ENCODE results near the gene PTPN21. TPM values are rescaled to one million over a fixed set of nuclear protein-coding genes. Genes with fewer than 3 reads are reported as not detected.
A peak's percentile ranks its signal among the peaks of the same experiment; 100 is the strongest.

The PTPN21 gene
- under 1 TPM in 1 of 5 experiments, not detected in 4; 0.34 TPM for total RNA-seq
- polyA plus RNA-seq, result not detected
- total RNA-seq, result not detected

GRCh38 chr14:88554457-88555286 is at the start of gene PTPN21:
PTPN21 (minus strand) TSS chr14:88555007; CDS start chr14:88550417, 4,590 bp downstream.
- H3K27me3 Mint-ChIP-seq, result peaks cover 49 to 69% (median 49%) of the 10 kb centered on the region in 5 donors
- H3K4me1 ChIP-seq (ENCODE audit: control insufficient read depth in 2 of 2, insufficient read depth in 2 of 2, low read length in 2 of 2), result peaks cover 14 to 19% of the 10 kb centered on the region in 2 donors
- H3K9me3 ChIP-seq (ENCODE audit: control insufficient read depth in 2 of 3, low read length in 3 of 3), result no peaks in the 10 kb centered on the region
- H3K4me3 ChIP-seq (ENCODE audit: low read length), result no peak within 1 kb of the TSS
- peak within 1 kb of the TSS in 1 of 9 donors; percentile 46 for H3K27ac Mint-ChIP-seq
- peaks cover 0 to 4% (median 0%) of the 10 kb centered on the region in 11 donors for H3K9me3 Mint-ChIP-seq
- POLR2A ChIA-PET, result no interaction called here
- H3K36me3 ChIP-seq (ENCODE audit: control insufficient read depth in 2 of 3, insufficient read depth in 3 of 3, low read length in 3 of 3), result no peaks in the 10 kb centered on the region
- peak within 1 kb of the TSS; percentile 67 to 83 (median 80) for H3K4me3 Mint-ChIP-seq
- H3K36me3 Mint-ChIP-seq, result peaks cover 0 to 5% (median 0%) of the 10 kb centered on the region in 5 donors
- DNase-seq (peak in 2 of 9 donors; percentile 19 to 42), ATAC-seq (peak; percentile 30)
- no peak within 1 kb of the TSS for H3K27ac ChIP-seq (ENCODE audit: low read depth, low read length)
- intact Hi-C loops (cut with micrococcal nuclease), result loop anchor here (1.0 to 10.0 kb wide), 4 partner anchors 9 to 860 kb away; partner anchors contain the start of genes SPATA7 (in 2 of the 2), FOXN3 (in 1 of the 2) and ZC3H14 (in 1 of the 2)
- H3K4me1 Mint-ChIP-seq, result peaks cover 23 to 54% (median 36%) of the 10 kb centered on the region in 7 donors
- CTCF ChIA-PET, result no interaction called here
- H3K27me3 ChIP-seq (ENCODE audit: control insufficient read depth in 2 of 2, insufficient read depth in 2 of 2, low read length in 2 of 2), result peaks cover 35 to 38% of the 10 kb centered on the region in 2 donors

DNA sequence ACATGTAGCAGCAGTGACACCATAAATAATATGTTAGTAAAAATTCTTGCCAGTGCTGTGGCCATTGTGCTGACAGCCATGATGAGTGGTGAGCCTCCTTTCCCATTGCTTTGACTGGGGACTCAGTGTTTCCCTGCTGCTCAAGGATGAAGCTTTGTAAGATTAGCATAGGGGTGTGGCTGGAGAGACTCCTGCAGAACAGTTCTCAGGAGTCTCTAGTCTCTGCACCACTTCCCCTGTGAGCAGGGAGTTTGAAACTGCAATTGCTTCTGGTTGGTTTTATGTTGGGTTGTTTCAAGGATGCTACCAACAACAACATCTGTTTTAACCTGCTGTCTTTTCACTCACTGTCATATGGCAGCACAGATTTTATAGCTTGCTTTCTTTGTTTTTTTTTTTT is 49.4 kb upstream of the PTPN21 start:
- Mint-ChIP-seq H3K4me1 (peaks cover 13 to 29% (median 18%) of the 10 kb centered on the region in 7 donors), H3K27ac (no peak overlapping the region), H3K36me3 (peaks cover 14 to 69% (median 35%) of the 10 kb centered on the region in 5 donors), H3K4me3 (no peak overlapping the region), H3K27me3 (no peaks in the 10 kb centered on the region), H3K9me3 (no peaks in the 10 kb centered on the region)
- ChIA-PET POLR2A (no interaction called here), CTCF (interaction anchor here (0.7 kb wide), 1 partner anchor 14 kb away, joined by 3 read pairs; no protein-coding TSS in a partner anchor)
- DNase-seq (no peak), ATAC-seq (no peak)
- Histone ChIP-seq H3K4me3 (ENCODE audit: low read length) (no peak overlapping the region), H3K36me3 (ENCODE audit: control insufficient read depth in 2 of 3, insufficient read depth in 3 of 3, low read length in 3 of 3) (peaks cover 22 to 64% (median 26%) of the 10 kb centered on the region in 3 experiments), H3K4me1 (ENCODE audit: control insufficient read depth in 2 of 2, insufficient read depth in 2 of 2, low read length in 2 of 2) (peaks cover 0 to 9% of the 10 kb centered on the region in 2 donors), H3K27ac (ENCODE audit: low read depth, low read length) (no peak overlapping the region), H3K27me3 (ENCODE audit: control insufficient read depth in 2 of 2, insufficient read depth in 2 of 2, low read length in 2 of 2) (no peaks in the 10 kb centered on the region), H3K9me3 (ENCODE audit: control insufficient read depth in 2 of 3, low read length in 3 of 3) (no peaks in the 10 kb centered on the region)
- intact Hi-C loops (cut with micrococcal nuclease), result no loop called here

DNA sequence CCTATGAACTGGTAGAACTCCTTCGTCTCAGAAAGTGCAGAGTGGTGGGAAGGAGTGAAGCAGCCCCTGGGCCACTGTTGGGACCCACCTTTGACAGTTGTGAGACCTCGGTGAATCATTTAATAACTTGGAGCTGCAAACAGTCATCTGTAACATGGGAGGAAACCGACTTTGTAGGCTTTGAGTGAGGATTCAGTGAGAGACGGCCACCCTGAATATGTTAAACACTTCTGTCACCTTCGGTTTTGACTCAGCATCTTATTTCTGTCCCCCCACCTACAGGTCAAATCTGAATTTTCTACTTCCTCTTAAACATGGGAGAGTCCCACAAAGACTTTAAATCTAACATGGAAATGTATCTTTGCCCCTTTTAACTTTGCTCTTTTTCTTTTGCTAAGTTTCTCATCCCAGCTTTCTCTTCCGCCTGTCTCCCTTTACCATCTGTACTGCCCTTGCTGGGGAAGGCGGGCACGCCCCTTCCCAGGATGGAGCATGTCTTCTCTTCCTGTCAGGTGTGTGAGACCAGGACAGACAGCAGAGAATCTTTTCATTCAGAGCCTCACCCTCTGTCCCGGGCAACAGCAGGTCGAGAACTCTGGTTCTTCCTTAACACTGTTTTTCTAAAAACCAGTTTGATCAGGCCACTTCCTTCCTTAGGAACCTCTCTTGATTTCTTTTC is 45.1 kb upstream of the PTPN21 start:
- H3K9me3 ChIP-seq (ENCODE audit: control insufficient read depth in 2 of 3, low read length in 3 of 3), result no peaks in the 10 kb centered on the region
- POLR2A ChIA-PET, result no interaction called here
- peaks cover 18 to 32% (median 22%) of the 10 kb centered on the region in 7 donors for H3K4me1 Mint-ChIP-seq
- no peak for ATAC-seq
- H3K4me1 ChIP-seq (ENCODE audit: control insufficient read depth in 2 of 2, insufficient read depth in 2 of 2, low read length in 2 of 2), result peaks cover 0 to 9% of the 10 kb centered on the region in 2 donors
- H3K27ac Mint-ChIP-seq, result peak overlapping the region; percentile 0 to 84 (median 73)
- H3K36me3 Mint-ChIP-seq, result peaks cover 20 to 70% (median 39%) of the 10 kb centered on the region in 5 donors
- intact Hi-C loops (cut with micrococcal nuclease), result no loop called here
- H3K27me3 Mint-ChIP-seq, result no peaks in the 10 kb centered on the region
- H3K4me3 Mint-ChIP-seq, result peak overlapping the region in 7 of 10 donors; percentile 8 to 55 (median 39)
- no peak overlapping the region for H3K4me3 ChIP-seq (ENCODE audit: low read length)
- CTCF ChIA-PET, result no interaction called here
- no peak overlapping the region for H3K27ac ChIP-seq (ENCODE audit: low read depth, low read length)
- no peaks in the 10 kb centered on the region for H3K27me3 ChIP-seq (ENCODE audit: control insufficient read depth in 2 of 2, insufficient read depth in 2 of 2, low read length in 2 of 2)
- peaks cover 12 to 63% (median 15%) of the 10 kb centered on the region in 3 experiments for H3K36me3 ChIP-seq (ENCODE audit: control insufficient read depth in 2 of 3, insufficient read depth in 3 of 3, low read length in 3 of 3)
- DNase-seq, result peak in 1 of 9 donors; percentile 28
- H3K9me3 Mint-ChIP-seq, result no peaks in the 10 kb centered on the region

DNA sequence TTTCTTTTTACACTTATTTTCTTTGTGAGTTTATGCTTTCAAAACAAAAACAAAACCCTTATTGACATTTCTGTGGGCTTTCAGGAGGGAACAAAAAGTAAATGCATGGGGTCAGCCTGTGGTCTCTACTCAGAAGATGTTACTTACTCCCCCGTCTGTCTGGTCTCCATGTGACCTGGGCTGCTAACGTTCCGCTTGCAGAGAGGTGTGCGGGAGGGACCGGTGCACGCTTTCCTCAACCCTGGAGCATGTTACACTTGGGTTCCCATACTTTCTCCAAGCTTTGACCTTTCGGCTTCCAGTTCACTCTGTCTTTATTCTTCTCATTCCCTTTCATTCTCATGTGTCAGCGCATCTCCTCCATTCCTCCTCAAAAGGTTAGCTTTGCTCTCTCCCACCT is 44.5 kb upstream of the PTPN21 start:
- no peak for ATAC-seq
- no peak overlapping the region for H3K4me3 ChIP-seq (ENCODE audit: low read length)
- Mint-ChIP-seq H3K36me3 (peaks cover 20 to 68% (median 41%) of the 10 kb centered on the region in 5 donors), H3K4me3 (peak overlapping the region in 3 of 10 donors; percentile 35 to 55 (median 39)), H3K4me1 (peaks cover 18 to 32% (median 22%) of the 10 kb centered on the region in 7 donors), H3K27me3 (no peaks in the 10 kb centered on the region), H3K27ac (peak overlapping the region in 8 of 9 donors; percentile 8 to 84 (median 72)), H3K9me3 (no peaks in the 10 kb centered on the region)
- intact Hi-C loops (cut with micrococcal nuclease), result no loop called here
- H3K36me3 ChIP-seq (ENCODE audit: control insufficient read depth in 2 of 3, insufficient read depth in 3 of 3, low read length in 3 of 3), result peaks cover 13 to 60% (median 15%) of the 10 kb centered on the region in 3 experiments
- H3K27me3 ChIP-seq (ENCODE audit: control insufficient read depth in 2 of 2, insufficient read depth in 2 of 2, low read length in 2 of 2), result no peaks in the 10 kb centered on the region
- ChIA-PET CTCF (no interaction called here), POLR2A (no interaction called here)
- peaks cover 0 to 9% of the 10 kb centered on the region in 2 donors for H3K4me1 ChIP-seq (ENCODE audit: control insufficient read depth in 2 of 2, insufficient read depth in 2 of 2, low read length in 2 of 2)
- H3K27ac ChIP-seq (ENCODE audit: low read depth, low read length), result no peak overlapping the region
- no peaks in the 10 kb centered on the region for H3K9me3 ChIP-seq (ENCODE audit: control insufficient read depth in 2 of 3, low read length in 3 of 3)
- no peak for DNase-seq

DNA sequence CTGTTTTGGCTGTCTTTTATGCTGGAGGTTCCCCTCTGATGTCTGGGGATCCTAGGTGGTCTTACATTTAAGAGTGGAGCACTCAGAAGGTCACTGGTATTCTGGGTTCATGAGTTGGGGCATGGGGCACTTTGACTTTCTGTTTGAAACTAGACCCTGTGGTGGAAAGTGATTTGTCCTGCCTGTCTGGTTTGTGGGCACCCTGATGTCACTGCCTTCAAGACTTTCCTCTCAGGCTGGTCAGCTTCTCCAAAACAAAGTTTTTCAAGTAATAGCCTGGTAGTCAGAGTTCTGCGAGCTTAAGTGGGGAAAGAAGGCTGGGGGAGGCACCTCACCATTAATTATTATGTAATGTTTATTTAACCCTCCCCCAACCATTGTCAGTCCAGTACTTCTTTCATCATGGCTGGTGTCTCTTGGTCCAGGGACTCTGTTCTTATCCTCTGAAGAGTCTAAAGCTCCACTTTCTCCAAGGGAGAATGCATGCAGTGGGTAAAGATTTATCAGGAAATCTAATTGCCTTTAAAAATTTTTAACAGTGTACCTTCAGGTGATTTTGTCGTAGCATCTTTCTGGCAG is 43.4 kb upstream of the PTPN21 start:
- no peaks in the 10 kb centered on the region for H3K27me3 Mint-ChIP-seq
- CTCF ChIA-PET, result no interaction called here
- Histone ChIP-seq H3K36me3 (ENCODE audit: control insufficient read depth in 2 of 3, insufficient read depth in 3 of 3, low read length in 3 of 3) (peaks cover 10 to 57% (median 15%) of the 10 kb centered on the region in 3 experiments), H3K4me1 (ENCODE audit: control insufficient read depth in 2 of 2, insufficient read depth in 2 of 2, low read length in 2 of 2) (peaks cover 0 to 9% of the 10 kb centered on the region in 2 donors), H3K9me3 (ENCODE audit: control insufficient read depth in 2 of 3, low read length in 3 of 3) (no peaks in the 10 kb centered on the region), H3K4me3 (ENCODE audit: low read length) (no peak overlapping the region), H3K27me3 (ENCODE audit: control insufficient read depth in 2 of 2, insufficient read depth in 2 of 2, low read length in 2 of 2) (no peaks in the 10 kb centered on the region), H3K27ac (ENCODE audit: low read depth, low read length) (no peak overlapping the region)
- no peak for ATAC-seq
- H3K27ac Mint-ChIP-seq, result no peak overlapping the region
- H3K4me3 Mint-ChIP-seq, result no peak overlapping the region
- DNase-seq, result no peak
- intact Hi-C loops (cut with micrococcal nuclease), result no loop called here
- H3K36me3 Mint-ChIP-seq, result peaks cover 20 to 71% (median 46%) of the 10 kb centered on the region in 5 donors
- POLR2A ChIA-PET, result no interaction called here
- H3K4me1 Mint-ChIP-seq, result peaks cover 17 to 32% (median 20%) of the 10 kb centered on the region in 7 donors
- H3K9me3 Mint-ChIP-seq, result no peaks in the 10 kb centered on the region

- H3K27me3 Mint-ChIP-seq, result no peaks in the 10 kb centered on the region
- Histone ChIP-seq H3K4me1 (ENCODE audit: control insufficient read depth in 2 of 2, insufficient read depth in 2 of 2, low read length in 2 of 2) (peaks cover 0 to 9% of the 10 kb centered on the region in 2 donors), H3K27ac (ENCODE audit: low read depth, low read length) (no peak overlapping the region), H3K36me3 (ENCODE audit: control insufficient read depth in 2 of 3, insufficient read depth in 3 of 3, low read length in 3 of 3) (peaks cover 5 to 52% (median 9%) of the 10 kb centered on the region in 3 experiments), H3K9me3 (ENCODE audit: control insufficient read depth in 2 of 3, low read length in 3 of 3) (no peaks in the 10 kb centered on the region), H3K4me3 (ENCODE audit: low read length) (no peak overlapping the region), H3K27me3 (ENCODE audit: control insufficient read depth in 2 of 2, insufficient read depth in 2 of 2, low read length in 2 of 2) (no peaks in the 10 kb centered on the region)
- intact Hi-C loops (cut with micrococcal nuclease), result no loop called here
- DNase-seq (no peak), ATAC-seq (no peak)
- peaks cover 17 to 32% (median 20%) of the 10 kb centered on the region in 7 donors for H3K4me1 Mint-ChIP-seq
- no peak overlapping the region for H3K4me3 Mint-ChIP-seq
- peak overlapping the region in 1 of 9 donors; percentile 79 for H3K27ac Mint-ChIP-seq
- POLR2A ChIA-PET, result no interaction called here
- peaks cover 20 to 68% (median 44%) of the 10 kb centered on the region in 5 donors for H3K36me3 Mint-ChIP-seq
- CTCF ChIA-PET, result no interaction called here
- no peaks in the 10 kb centered on the region for H3K9me3 Mint-ChIP-seq
Measured at GRCh38 chr14:88597601-88598000, 42.8 kb upstream of the PTPN21 start.

Data from naive thymus-derived CD4-positive, alpha-beta T cell (primary cell).